ENCODE data around the gene AMOT. TPM values are rescaled to one million over a fixed set of nuclear protein-coding genes. Genes with fewer than 3 reads are reported as not detected.

AMOT gene
- total and polyA plus RNA-seq, 10 of the 15 experiments (the other 5 are each of a cell fraction or from before 2014, with no cell fraction given) = 0.92 to 14.5 (median 2.9) TPM

GRCh38 chrX:112841114-112841819 is 636 bp upstream of the AMOT start (continued):
- no peak for TF ChIP-seq ZBTB4 (CRISPR knock-in tag; IDR thresholded peaks at IDR 0.05)
- TF ChIP-seq ZNF384 (IDR thresholded peaks at IDR 0.05; ENCODE audit: borderline replicate concordance, low read depth, low read length) = no peak
- no peak for TF ChIP-seq TAF1 (IDR thresholded peaks at IDR 0.05; ENCODE audit: borderline replicate concordance, low read depth, low read length)
- TF ChIP-seq SP1 (IDR thresholded peaks at IDR 0.05; ENCODE audit: low read depth, low read length) = peak; percentile 78
- no peak for TF ChIP-seq DPF2 (IDR thresholded peaks at IDR 0.05)
- no peak for TF ChIP-seq SMAD1 (IDR thresholded peaks at IDR 0.05; ENCODE audit: low read depth, partially characterized antibody)
- TF ChIP-seq IKZF1 (conservative IDR thresholded peaks at IDR 0.05) = no peak
- TF ChIP-seq BMI1 (IDR thresholded peaks at IDR 0.05; ENCODE audit: borderline replicate concordance) = no peak
- TF ChIP-seq NR2C2 (IDR thresholded peaks at IDR 0.05; ENCODE audit: borderline replicate concordance, control insufficient read depth, insufficient read length, low read depth) = no peak
- no peak for TF ChIP-seq JUND (IDR thresholded peaks at IDR 0.05; ENCODE audit: low read depth, low read length)
- TF ChIP-seq, protein P1, sequence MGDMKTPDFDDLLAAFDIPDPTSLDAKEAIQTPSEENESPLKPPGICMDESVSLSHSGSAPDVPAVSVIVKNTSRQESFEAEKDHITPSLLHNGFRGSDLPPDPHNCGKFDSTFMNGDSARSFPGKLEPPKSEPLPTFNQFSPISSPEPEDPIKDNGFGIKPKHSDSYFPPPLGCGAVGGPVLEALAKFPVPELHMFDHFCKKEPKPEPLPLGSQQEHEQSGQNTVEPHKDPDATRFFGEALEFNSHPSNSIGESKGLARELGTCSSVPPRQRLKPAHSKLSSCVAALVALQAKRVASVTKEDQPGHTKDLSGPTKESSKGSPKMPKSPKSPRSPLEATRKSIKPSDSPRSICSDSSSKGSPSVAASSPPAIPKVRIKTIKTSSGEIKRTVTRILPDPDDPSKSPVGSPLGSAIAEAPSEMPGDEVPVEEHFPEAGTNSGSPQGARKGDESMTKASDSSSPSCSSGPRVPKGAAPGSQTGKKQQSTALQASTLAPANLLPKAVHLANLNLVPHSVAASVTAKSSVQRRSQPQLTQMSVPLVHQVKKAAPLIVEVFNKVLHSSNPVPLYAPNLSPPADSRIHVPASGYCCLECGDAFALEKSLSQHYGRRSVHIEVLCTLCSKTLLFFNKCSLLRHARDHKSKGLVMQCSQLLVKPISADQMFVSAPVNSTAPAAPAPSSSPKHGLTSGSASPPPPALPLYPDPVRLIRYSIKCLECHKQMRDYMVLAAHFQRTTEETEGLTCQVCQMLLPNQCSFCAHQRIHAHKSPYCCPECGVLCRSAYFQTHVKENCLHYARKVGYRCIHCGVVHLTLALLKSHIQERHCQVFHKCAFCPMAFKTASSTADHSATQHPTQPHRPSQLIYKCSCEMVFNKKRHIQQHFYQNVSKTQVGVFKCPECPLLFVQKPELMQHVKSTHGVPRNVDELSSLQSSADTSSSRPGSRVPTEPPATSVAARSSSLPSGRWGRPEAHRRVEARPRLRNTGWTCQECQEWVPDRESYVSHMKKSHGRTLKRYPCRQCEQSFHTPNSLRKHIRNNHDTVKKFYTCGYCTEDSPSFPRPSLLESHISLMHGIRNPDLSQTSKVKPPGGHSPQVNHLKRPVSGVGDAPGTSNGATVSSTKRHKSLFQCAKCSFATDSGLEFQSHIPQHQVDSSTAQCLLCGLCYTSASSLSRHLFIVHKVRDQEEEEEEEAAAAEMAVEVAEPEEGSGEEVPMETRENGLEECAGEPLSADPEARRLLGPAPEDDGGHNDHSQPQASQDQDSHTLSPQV (IDR thresholded peaks at IDR 0.05) = no peak
- TF ChIP-seq ZBTB11 (CRISPR knock-in tag; IDR thresholded peaks at IDR 0.05) = no peak
- TF ChIP-seq, protein P2, sequence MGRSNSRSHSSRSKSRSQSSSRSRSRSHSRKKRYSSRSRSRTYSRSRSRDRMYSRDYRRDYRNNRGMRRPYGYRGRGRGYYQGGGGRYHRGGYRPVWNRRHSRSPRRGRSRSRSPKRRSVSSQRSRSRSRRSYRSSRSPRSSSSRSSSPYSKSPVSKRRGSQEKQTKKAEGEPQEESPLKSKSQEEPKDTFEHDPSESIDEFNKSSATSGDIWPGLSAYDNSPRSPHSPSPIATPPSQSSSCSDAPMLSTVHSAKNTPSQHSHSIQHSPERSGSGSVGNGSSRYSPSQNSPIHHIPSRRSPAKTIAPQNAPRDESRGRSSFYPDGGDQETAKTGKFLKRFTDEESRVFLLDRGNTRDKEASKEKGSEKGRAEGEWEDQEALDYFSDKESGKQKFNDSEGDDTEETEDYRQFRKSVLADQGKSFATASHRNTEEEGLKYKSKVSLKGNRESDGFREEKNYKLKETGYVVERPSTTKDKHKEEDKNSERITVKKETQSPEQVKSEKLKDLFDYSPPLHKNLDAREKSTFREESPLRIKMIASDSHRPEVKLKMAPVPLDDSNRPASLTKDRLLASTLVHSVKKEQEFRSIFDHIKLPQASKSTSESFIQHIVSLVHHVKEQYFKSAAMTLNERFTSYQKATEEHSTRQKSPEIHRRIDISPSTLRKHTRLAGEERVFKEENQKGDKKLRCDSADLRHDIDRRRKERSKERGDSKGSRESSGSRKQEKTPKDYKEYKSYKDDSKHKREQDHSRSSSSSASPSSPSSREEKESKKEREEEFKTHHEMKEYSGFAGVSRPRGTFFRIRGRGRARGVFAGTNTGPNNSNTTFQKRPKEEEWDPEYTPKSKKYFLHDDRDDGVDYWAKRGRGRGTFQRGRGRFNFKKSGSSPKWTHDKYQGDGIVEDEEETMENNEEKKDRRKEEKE (IDR thresholded peaks at IDR 0.05) = no peak
- no peak for TF ChIP-seq TBL1XR1 (IDR thresholded peaks at IDR 0.05; ENCODE audit: low read depth, low read length)
- TF ChIP-seq ETV6 (conservative IDR thresholded peaks at IDR 0.05 in 1 of 2, IDR thresholded peaks at IDR 0.05 in 1 of 2; ENCODE audit: borderline replicate concordance in 1 of 2, low read depth in 1 of 2) = no peak
